MCF 10A (cell line): ENCODE data around the gene NAV3. TPM values are rescaled to one million over a fixed set of nuclear protein-coding genes. Genes with fewer than 3 reads are reported as not detected.
"Not testable (repeated sequence)": the region's sequence is repeated elsewhere in the genome, so short reads cannot be mapped to it uniquely, and the experiment has no call there.

Experiments used
- BruUV-seq: library from RNA; stranded (reverse); fragments of 400-500 nt; replicated peaks from 2 replicates; lab custom pipeline; 2021; lab: Mats Ljungman, UMichigan
- CTCF ChIA-PET: fragments of 300-600 bp; sonication (Branson Sonifier 250); formaldehyde crosslinking; extraction: SDS; loops from one replicate; lab custom pipeline; 2021; ENCODE audit warnings: antibody characterized with exemption, inconsistent platforms; lab: Yijun Ruan, JAX
- POLR2A ChIA-PET: fragments of 300-600, 350-650 bp; sonication (Branson Sonifier 250); formaldehyde crosslinking; extraction: SDS; loops from one replicate; lab custom pipeline; 2020; ENCODE audit warnings: antibody characterized with exemption, inconsistent platforms; lab: Yijun Ruan, JAX
- DNase-seq: peaks from one replicate; pipeline ENCODE4 v3.0.0-alpha.2; 2018; ENCODE audit not compliant: unreplicated experiment
- H3K27ac Mint-ChIP-seq: one replicate; pipeline ENCODE4 v1.8.0; 2022; ENCODE audit warnings: mild to moderate bottlenecking, low read depth, mixed read lengths; ENCODE audit not compliant: unreplicated experiment
- H3K27me3 Mint-ChIP-seq: one replicate; pipeline ENCODE4 v1.8.0; 2022; ENCODE audit warnings: mixed read lengths; ENCODE audit not compliant: insufficient read depth, unreplicated experiment
- H3K36me3 Mint-ChIP-seq: one replicate; pipeline ENCODE4 v1.8.0; 2022; ENCODE audit warnings: mild to moderate bottlenecking, moderate library complexity, mixed read lengths; ENCODE audit not compliant: insufficient read depth, unreplicated experiment
- H3K4me1 Mint-ChIP-seq: one replicate; pipeline ENCODE4 v1.8.0; 2022; ENCODE audit warnings: mixed read lengths; ENCODE audit not compliant: insufficient read depth, unreplicated experiment
- H3K4me3 Mint-ChIP-seq: one replicate; pipeline ENCODE4 v1.8.0; 2022; ENCODE audit warnings: mild to moderate bottlenecking, moderate library complexity, mixed read lengths; ENCODE audit not compliant: unreplicated experiment
- H3K9me3 Mint-ChIP-seq: one replicate; pipeline ENCODE4 v1.8.0; 2022; ENCODE audit warnings: mixed read lengths; ENCODE audit not compliant: unreplicated experiment
- CTCF ChIP-seq: fragments of 200-600 bp; IDR thresholded peaks from one replicate; pipeline ENCODE4 v1.8.0; 2022; ENCODE audit warnings: antibody characterized with exemption, mild to moderate bottlenecking; ENCODE audit not compliant: unreplicated experiment
- intact Hi-C: fragments of 100-400 bp; cut with micrococcal nuclease; formaldehyde crosslinking; loops from 2 replicates; pipeline ENCODE4 v1.14.1; 2022
- total RNA-seq: library from RNA; stranded (reverse); gene quantifications from 2 replicates; pipeline ENCODE4 v1.2.3, GENCODE V29; 2022

The NAV3 gene
- total RNA-seq, 1 experiment from 2014 or later: 7.1 TPM

- H3K36me3 Mint-ChIP-seq: no peaks in the 10 kb centered on the region
- intact Hi-C loops: loop anchor here (5.0 kb wide), 1 partner anchor 84 kb away; no protein-coding TSS in a partner anchor
- H3K27me3 Mint-ChIP-seq: no peaks in the 10 kb centered on the region
- no peak overlapping the region for H3K4me3 Mint-ChIP-seq
- no peaks in the 10 kb centered on the region for H3K4me1 Mint-ChIP-seq
- H3K27ac Mint-ChIP-seq: no peak overlapping the region
- CTCF ChIA-PET: interaction anchor here (1.1 kb wide), 1 partner anchor 11 kb away, joined by 3 read pairs; no protein-coding TSS in a partner anchor
- DNase-seq: no peak
- no TSS peak for BruUV-seq
- H3K9me3 Mint-ChIP-seq: no peaks in the 10 kb centered on the region
- POLR2A ChIA-PET: no interaction called here
- TF ChIP-seq CTCF: no peak
Observed at GRCh38 chr12:78101113-78101876, 270.6 kb downstream of the NAV3 start.

- Mint-ChIP-seq H3K4me1 (no peaks in the 10 kb centered on the region), H3K27ac (no peak overlapping the region), H3K9me3 (no peaks in the 10 kb centered on the region), H3K27me3 (no peaks in the 10 kb centered on the region), H3K4me3 (no peak overlapping the region), H3K36me3 (no peaks in the 10 kb centered on the region)
- POLR2A ChIA-PET: no interaction called here
- intact Hi-C loops: loop anchor here (5.0 kb wide), 1 partner anchor 85 kb away; no protein-coding TSS in a partner anchor
- CTCF ChIA-PET: interaction anchor here (1.1 kb wide), 1 partner anchor 12 kb away, joined by 3 read pairs; no protein-coding TSS in a partner anchor
- TF ChIP-seq CTCF: no peak
- BruUV-seq: no TSS peak
- peak; percentile 20 for DNase-seq
Observed at GRCh38 chr12:78101946-78102635, 271.4 kb downstream of the NAV3 start.

- intact Hi-C loops: loop anchor here (5.0 kb wide), 1 partner anchor 86 kb away; no protein-coding TSS in a partner anchor
- CTCF ChIA-PET, POLR2A ChIA-PET, H3K36me3 Mint-ChIP-seq, H3K27me3 Mint-ChIP-seq, H3K4me1 Mint-ChIP-seq, BruUV-seq, H3K9me3 Mint-ChIP-seq, DNase-seq, H3K27ac Mint-ChIP-seq, H3K4me3 Mint-ChIP-seq: not testable (repeated sequence)
Observed at GRCh38 chr12:78102801-78103200, 272.1 kb downstream of the NAV3 start.

DNA sequence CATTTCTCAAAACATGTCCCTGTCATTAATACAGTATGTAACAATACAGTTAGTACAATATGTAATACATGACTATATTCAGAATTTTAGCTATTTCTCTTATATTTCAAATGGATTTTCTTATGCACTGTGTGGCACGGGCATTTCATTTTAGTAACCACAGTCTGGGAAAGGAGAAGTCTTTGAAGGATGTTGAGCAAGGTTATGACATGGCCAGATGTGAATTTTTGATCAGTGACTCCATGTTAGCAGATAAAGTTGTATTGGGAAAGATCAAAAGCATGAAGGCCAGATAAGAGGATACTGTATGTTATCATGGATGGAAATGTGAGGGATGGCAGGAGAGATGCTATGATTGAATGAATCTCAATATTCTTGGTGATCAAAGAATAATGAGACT is 285.2 kb downstream of the NAV3 start:
- H3K27me3 Mint-ChIP-seq: no peaks in the 10 kb centered on the region
- H3K36me3 Mint-ChIP-seq: no peaks in the 10 kb centered on the region
- DNase-seq: no peak
- CTCF ChIA-PET: interaction anchor here (1.1 kb wide), 1 partner anchor 115 kb away, joined by 3 read pairs; no protein-coding TSS in a partner anchor
- TF ChIP-seq CTCF: no peak
- no TSS peak for BruUV-seq
- H3K9me3 Mint-ChIP-seq: peaks cover 19% of the 10 kb centered on the region
- no peak overlapping the region for H3K4me3 Mint-ChIP-seq
- H3K4me1 Mint-ChIP-seq: no peaks in the 10 kb centered on the region
- no peak overlapping the region for H3K27ac Mint-ChIP-seq
- intact Hi-C loops: no loop called here
- POLR2A ChIA-PET: interaction anchor here (0.7 kb wide), 1 partner anchor 1396 kb away, joined by 3 read pairs; no protein-coding TSS in a partner anchor
